ENCODE measurements around the gene EPB41L3. TPM values are rescaled to one million over a fixed set of nuclear protein-coding genes. Genes with fewer than 3 reads are reported as not detected.

EPB41L3 gene
- total RNA-seq = 6.3 TPM
- long read RNA-seq, transcript EPB41L3-204 (20 exons, 3,370 nt) = major isoform, 7 of 11 reads
- long read RNA-seq, partial matches to known transcripts = 0 of 11 reads
- long read RNA-seq, other reads (novel, unspliced or antisense) = 4 of 11 reads

DNA sequence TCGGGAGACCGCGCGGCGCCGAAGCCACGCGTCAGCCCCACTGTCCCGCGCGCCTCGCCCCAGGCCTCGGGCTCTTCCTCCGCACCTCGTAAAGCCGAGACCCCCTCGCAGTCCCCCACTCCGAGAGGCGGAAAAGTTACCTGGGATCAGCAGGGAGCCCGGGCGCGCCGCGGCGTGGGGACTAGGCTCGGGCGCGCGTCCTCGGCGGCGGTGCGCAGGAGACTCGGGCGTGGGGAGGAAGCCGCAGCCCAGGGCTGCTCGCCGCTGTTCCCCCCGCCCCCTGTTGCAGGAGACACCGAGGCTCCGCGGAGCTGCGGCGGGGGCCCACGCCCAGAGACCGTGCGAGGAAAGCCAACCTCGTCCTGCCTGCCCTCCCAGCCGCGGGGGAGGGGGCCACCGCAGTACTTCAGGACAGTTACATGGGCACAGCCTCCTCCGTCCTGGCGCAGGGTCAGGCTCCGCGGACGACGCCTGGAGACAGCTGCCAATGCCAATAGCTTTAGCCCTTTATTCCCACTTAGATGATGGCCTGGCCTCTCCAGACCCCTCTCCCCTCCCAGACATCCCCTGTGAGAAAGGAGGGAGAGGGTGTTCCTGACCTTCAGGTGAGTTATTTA lies at the start of gene EPB41L3:
TSS of gene EPB41L3 (minus strand) at position 225 of the 617 bp plus-strand sequence. CDS start 54,814 bp downstream, outside the sequence.
- TF ChIP-seq, protein P1, sequence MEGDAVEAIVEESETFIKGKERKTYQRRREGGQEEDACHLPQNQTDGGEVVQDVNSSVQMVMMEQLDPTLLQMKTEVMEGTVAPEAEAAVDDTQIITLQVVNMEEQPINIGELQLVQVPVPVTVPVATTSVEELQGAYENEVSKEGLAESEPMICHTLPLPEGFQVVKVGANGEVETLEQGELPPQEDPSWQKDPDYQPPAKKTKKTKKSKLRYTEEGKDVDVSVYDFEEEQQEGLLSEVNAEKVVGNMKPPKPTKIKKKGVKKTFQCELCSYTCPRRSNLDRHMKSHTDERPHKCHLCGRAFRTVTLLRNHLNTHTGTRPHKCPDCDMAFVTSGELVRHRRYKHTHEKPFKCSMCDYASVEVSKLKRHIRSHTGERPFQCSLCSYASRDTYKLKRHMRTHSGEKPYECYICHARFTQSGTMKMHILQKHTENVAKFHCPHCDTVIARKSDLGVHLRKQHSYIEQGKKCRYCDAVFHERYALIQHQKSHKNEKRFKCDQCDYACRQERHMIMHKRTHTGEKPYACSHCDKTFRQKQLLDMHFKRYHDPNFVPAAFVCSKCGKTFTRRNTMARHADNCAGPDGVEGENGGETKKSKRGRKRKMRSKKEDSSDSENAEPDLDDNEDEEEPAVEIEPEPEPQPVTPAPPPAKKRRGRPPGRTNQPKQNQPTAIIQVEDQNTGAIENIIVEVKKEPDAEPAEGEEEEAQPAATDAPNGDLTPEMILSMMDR (IDR thresholded peaks at IDR 0.05; ENCODE audit: borderline replicate concordance) = no peak
- Histone ChIP-seq H3K27ac (replicated peaks) (peak within 1 kb of the TSS; percentile 62), H3K4me3 (peak within 1 kb of the TSS; percentile 69), H3K4me1 (peaks cover 11% of the 10 kb centered on the region), H3K9me3 (replicated peaks) (no peaks in the 10 kb centered on the region), H3K36me3 (no peaks in the 10 kb centered on the region), H3K27me3 (ENCODE audit: low read depth) (peaks cover 72% of the 10 kb centered on the region)
- intact Hi-C loops (cut with micrococcal nuclease) = no loop called here
- DNase-seq = peak; percentile 50

DNA sequence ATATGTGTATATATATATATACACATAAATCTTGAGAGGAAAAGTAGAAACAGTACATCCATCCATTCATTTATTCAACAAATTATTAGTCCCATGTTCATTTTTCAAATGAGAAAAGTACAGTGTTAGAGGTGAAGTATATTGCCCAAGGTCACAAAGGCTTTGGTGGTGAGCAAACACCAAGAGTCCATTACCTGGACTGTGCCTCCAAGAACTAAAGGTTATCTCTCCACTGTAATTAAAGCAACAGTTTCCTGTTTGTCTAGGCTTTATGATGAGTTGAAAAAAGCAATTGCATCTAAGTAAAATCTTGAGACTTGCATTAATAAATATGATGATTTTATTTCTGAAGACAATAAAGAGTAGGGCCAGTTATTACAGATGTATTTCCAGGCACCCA lies 44.7 kb upstream of the EPB41L3 start:
- no peak for DNase-seq
- Histone ChIP-seq H3K36me3 (no peaks in the 10 kb centered on the region), H3K4me1 (no peaks in the 10 kb centered on the region), H3K27ac (replicated peaks) (no peak overlapping the region), H3K27me3 (ENCODE audit: low read depth) (no peaks in the 10 kb centered on the region), H3K9me3 (replicated peaks) (peaks cover 13% of the 10 kb centered on the region), H3K4me3 (no peak overlapping the region)
- intact Hi-C loops (cut with micrococcal nuclease) = no loop called here
- TF ChIP-seq, protein P1 (IDR thresholded peaks at IDR 0.05; ENCODE audit: borderline replicate concordance) = no peak

DNA sequence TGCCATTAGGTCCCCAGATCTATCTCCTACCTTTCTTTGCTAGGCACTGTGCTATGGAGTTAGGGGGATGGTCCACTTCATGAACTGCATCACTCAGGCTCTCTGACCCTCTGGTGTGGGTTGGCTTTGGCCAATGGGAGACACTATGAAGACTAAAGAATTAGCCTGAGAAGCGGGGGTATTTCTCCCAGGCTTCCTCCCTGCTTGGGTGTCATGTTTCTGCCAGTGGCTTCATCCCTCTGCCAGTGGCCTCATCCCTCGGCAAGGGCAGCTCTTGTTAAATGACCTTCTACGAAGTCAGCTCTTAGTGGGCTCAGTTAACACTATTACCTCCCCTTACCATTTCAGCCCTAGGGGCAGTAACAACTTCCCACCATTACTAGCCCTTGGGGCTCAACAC lies 41.9 kb upstream of the EPB41L3 start:
- H3K9me3 ChIP-seq (replicated peaks) = peaks cover under 1% of the 10 kb centered on the region
- H3K4me3 ChIP-seq = no peak overlapping the region
- TF ChIP-seq, protein P1 (IDR thresholded peaks at IDR 0.05; ENCODE audit: borderline replicate concordance) = no peak
- DNase-seq = no peak
- H3K36me3 ChIP-seq = no peaks in the 10 kb centered on the region
- no peak overlapping the region for H3K27ac ChIP-seq (replicated peaks)
- no peaks in the 10 kb centered on the region for H3K27me3 ChIP-seq (ENCODE audit: low read depth)
- intact Hi-C loops (cut with micrococcal nuclease) = no loop called here
- no peaks in the 10 kb centered on the region for H3K4me1 ChIP-seq

- Histone ChIP-seq H3K4me1 (no peaks in the 10 kb centered on the region), H3K27me3 (ENCODE audit: low read depth) (no peaks in the 10 kb centered on the region), H3K9me3 (replicated peaks) (no peaks in the 10 kb centered on the region), H3K4me3 (no peak overlapping the region), H3K36me3 (no peaks in the 10 kb centered on the region), H3K27ac (replicated peaks) (no peak overlapping the region)
- TF ChIP-seq, protein P1 (IDR thresholded peaks at IDR 0.05; ENCODE audit: borderline replicate concordance) = no peak
- intact Hi-C loops (cut with micrococcal nuclease) = no loop called here
- DNase-seq = no peak
These were observed 41.1 kb upstream of the EPB41L3 start for GRCh38 chr18:5584746-5585417.

DNA sequence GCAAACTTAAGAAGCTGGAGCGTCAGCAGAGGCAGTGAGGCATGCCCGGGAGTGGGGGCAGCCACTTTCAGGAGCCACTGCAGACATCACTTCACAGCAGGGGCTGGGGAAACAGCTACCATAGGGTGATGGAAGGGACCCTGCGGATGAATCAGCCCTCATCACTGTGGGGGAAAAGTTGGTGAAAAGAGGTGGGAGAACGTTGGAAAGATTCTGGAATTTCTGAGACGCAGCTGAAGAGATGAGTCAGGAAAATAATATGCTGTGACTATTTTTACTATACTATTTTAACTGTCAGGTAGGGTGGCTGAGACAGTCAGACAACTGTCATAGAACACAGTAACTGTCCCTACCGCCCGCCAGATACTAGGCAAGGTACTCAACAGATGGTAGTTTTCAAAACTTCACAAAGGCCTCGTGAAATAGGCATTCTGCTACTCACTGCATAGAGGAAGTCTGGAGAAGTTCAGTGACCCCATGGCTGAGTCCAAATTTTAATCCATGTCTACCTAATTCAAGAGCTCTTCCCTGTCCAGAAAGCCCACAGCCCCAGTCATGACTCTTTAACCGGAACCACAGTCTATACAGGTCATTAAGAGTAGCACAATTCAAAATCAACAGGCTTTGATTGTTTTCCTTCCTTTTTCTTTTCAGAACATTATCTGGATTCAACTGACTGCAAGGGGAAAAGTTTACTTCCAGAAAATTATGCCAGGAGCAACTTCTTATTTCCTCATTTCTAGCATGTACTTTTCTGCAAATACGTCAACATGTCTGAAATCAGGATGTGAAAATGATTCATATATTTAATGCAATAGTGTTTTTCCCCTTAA lies 39.3 kb upstream of the EPB41L3 start:
- TF ChIP-seq, protein P1 (IDR thresholded peaks at IDR 0.05; ENCODE audit: borderline replicate concordance) = no peak
- no peaks in the 10 kb centered on the region for H3K36me3 ChIP-seq
- intact Hi-C loops (cut with micrococcal nuclease) = no loop called here
- H3K4me3 ChIP-seq = no peak overlapping the region
- DNase-seq = no peak
- peak overlapping the region; percentile 27 for H3K27ac ChIP-seq (replicated peaks)
- H3K9me3 ChIP-seq (replicated peaks) = no peaks in the 10 kb centered on the region
- H3K27me3 ChIP-seq (ENCODE audit: low read depth) = no peaks in the 10 kb centered on the region
- H3K4me1 ChIP-seq = no peaks in the 10 kb centered on the region

All from left ventricle myocardium inferior (tissue), 1 donor.